Stimulated activated naive CD8-positive, alpha-beta T cell treated with anti-CD3 and anti-CD28 coated beads, Interleukin-15, Interleukin-2, amounts not matched to agents 100 ng/mL and 50 ng/mL, for 24 hours (primary cell): Measurements from ENCODE around the gene TLL1.

Source experiments
- H3K27ac Mint-ChIP-seq: one replicate; pipeline ENCODE4 v1.8.0; 2021; ENCODE audit warnings: mild to moderate bottlenecking, mixed read lengths
- H3K27me3 Mint-ChIP-seq: one replicate; pipeline ENCODE4 v1.8.0; 2021; ENCODE audit warnings: mixed read lengths
- H3K36me3 Mint-ChIP-seq: one replicate; pipeline ENCODE4 v1.8.0; 2021; ENCODE audit warnings: low read depth, mixed read lengths
- H3K4me1 Mint-ChIP-seq: one replicate; pipeline ENCODE4 v1.8.0; 2021; ENCODE audit warnings: low read depth, mixed read lengths
- H3K4me3 Mint-ChIP-seq: one replicate; pipeline ENCODE4 v1.8.0; 2021; ENCODE audit warnings: mild to moderate bottlenecking, mixed read lengths
- H3K9me3 Mint-ChIP-seq: one replicate; pipeline ENCODE4 v1.8.0; 2021; ENCODE audit warnings: mixed read lengths

The TLL1 gene

GRCh38 chr4:166034965-166035364, 161.9 kb downstream of the TLL1 start:
- Mint-ChIP-seq H3K27ac (no peak overlapping the region), H3K36me3 (no peaks in the 10 kb centered on the region), H3K27me3 (no peaks in the 10 kb centered on the region), H3K4me1 (no peaks in the 10 kb centered on the region), H3K9me3 (no peaks in the 10 kb centered on the region), H3K4me3 (no peak overlapping the region)

GRCh38 chr4:166039822-166040221, 166.8 kb downstream of the TLL1 start:
- no peaks in the 10 kb centered on the region for H3K36me3 Mint-ChIP-seq
- no peak overlapping the region for H3K4me3 Mint-ChIP-seq
- H3K4me1 Mint-ChIP-seq: no peaks in the 10 kb centered on the region
- no peaks in the 10 kb centered on the region for H3K9me3 Mint-ChIP-seq
- no peaks in the 10 kb centered on the region for H3K27me3 Mint-ChIP-seq
- H3K27ac Mint-ChIP-seq: no peak overlapping the region

- Mint-ChIP-seq H3K27ac (no peak overlapping the region), H3K9me3 (no peaks in the 10 kb centered on the region), H3K27me3 (no peaks in the 10 kb centered on the region), H3K4me1 (no peaks in the 10 kb centered on the region), H3K36me3 (no peaks in the 10 kb centered on the region), H3K4me3 (no peak overlapping the region)
These were observed 169.5 kb downstream of the TLL1 start for GRCh38 chr4:166042510-166043055.

- no peak overlapping the region for H3K27ac Mint-ChIP-seq
- H3K9me3 Mint-ChIP-seq: no peaks in the 10 kb centered on the region
- no peak overlapping the region for H3K4me3 Mint-ChIP-seq
- no peaks in the 10 kb centered on the region for H3K27me3 Mint-ChIP-seq
- H3K4me1 Mint-ChIP-seq: no peaks in the 10 kb centered on the region
- no peaks in the 10 kb centered on the region for H3K36me3 Mint-ChIP-seq
These were observed 170.8 kb downstream of the TLL1 start for GRCh38 chr4:166043801-166044200.

GRCh38 chr4:166044871-166045270, 171.8 kb downstream of the TLL1 start:
- no peaks in the 10 kb centered on the region for H3K27me3 Mint-ChIP-seq
- no peak overlapping the region for H3K4me3 Mint-ChIP-seq
- H3K36me3 Mint-ChIP-seq: no peaks in the 10 kb centered on the region
- H3K4me1 Mint-ChIP-seq: no peaks in the 10 kb centered on the region
- H3K27ac Mint-ChIP-seq: no peak overlapping the region
- H3K9me3 Mint-ChIP-seq: no peaks in the 10 kb centered on the region

- Mint-ChIP-seq H3K4me3 (no peak overlapping the region), H3K27me3 (no peaks in the 10 kb centered on the region), H3K27ac (no peak overlapping the region), H3K9me3 (no peaks in the 10 kb centered on the region), H3K36me3 (no peaks in the 10 kb centered on the region), H3K4me1 (no peaks in the 10 kb centered on the region)
These were observed 172.4 kb downstream of the TLL1 start for GRCh38 chr4:166045457-166045856.

- H3K36me3 Mint-ChIP-seq: no peaks in the 10 kb centered on the region
- H3K4me3 Mint-ChIP-seq: no peak overlapping the region
- H3K4me1 Mint-ChIP-seq: no peaks in the 10 kb centered on the region
- H3K27ac Mint-ChIP-seq: no peak overlapping the region
- H3K27me3 Mint-ChIP-seq: no peaks in the 10 kb centered on the region
- peaks cover 7% of the 10 kb centered on the region for H3K9me3 Mint-ChIP-seq
These were observed 176.0 kb downstream of the TLL1 start for GRCh38 chr4:166049036-166049435.

- Mint-ChIP-seq H3K9me3 (peaks cover under 1% of the 10 kb centered on the region), H3K4me1 (no peaks in the 10 kb centered on the region), H3K4me3 (no peak overlapping the region), H3K27ac (no peak overlapping the region), H3K27me3 (no peaks in the 10 kb centered on the region), H3K36me3 (no peaks in the 10 kb centered on the region)
These were observed 191.7 kb downstream of the TLL1 start for GRCh38 chr4:166064721-166065120.

- Mint-ChIP-seq H3K4me3 (no peak overlapping the region), H3K27me3 (no peaks in the 10 kb centered on the region), H3K27ac (no peak overlapping the region), H3K9me3 (no peaks in the 10 kb centered on the region), H3K4me1 (no peaks in the 10 kb centered on the region), H3K36me3 (no peaks in the 10 kb centered on the region)
These were observed 192.3 kb downstream of the TLL1 start for GRCh38 chr4:166065324-166065723.

GRCh38 chr4:166066936-166067335, 193.9 kb downstream of the TLL1 start:
- no peak overlapping the region for H3K4me3 Mint-ChIP-seq
- no peak overlapping the region for H3K27ac Mint-ChIP-seq
- H3K4me1 Mint-ChIP-seq: no peaks in the 10 kb centered on the region
- no peaks in the 10 kb centered on the region for H3K36me3 Mint-ChIP-seq
- H3K9me3 Mint-ChIP-seq: no peaks in the 10 kb centered on the region
- no peaks in the 10 kb centered on the region for H3K27me3 Mint-ChIP-seq

- Mint-ChIP-seq H3K9me3 (no peaks in the 10 kb centered on the region), H3K27me3 (no peaks in the 10 kb centered on the region), H3K36me3 (no peaks in the 10 kb centered on the region), H3K4me3 (no peak overlapping the region), H3K4me1 (no peaks in the 10 kb centered on the region), H3K27ac (no peak overlapping the region)
These were observed 194.9 kb downstream of the TLL1 start for GRCh38 chr4:166067915-166068314.

- no peaks in the 10 kb centered on the region for H3K36me3 Mint-ChIP-seq
- no peaks in the 10 kb centered on the region for H3K4me1 Mint-ChIP-seq
- H3K4me3 Mint-ChIP-seq: no peak overlapping the region
- no peaks in the 10 kb centered on the region for H3K9me3 Mint-ChIP-seq
- no peaks in the 10 kb centered on the region for H3K27me3 Mint-ChIP-seq
- no peak overlapping the region for H3K27ac Mint-ChIP-seq
These were observed 200.7 kb downstream of the TLL1 start for GRCh38 chr4:166073783-166074182.

GRCh38 chr4:166075599-166075998, 202.6 kb downstream of the TLL1 start:
- H3K27ac Mint-ChIP-seq: no peak overlapping the region
- no peaks in the 10 kb centered on the region for H3K36me3 Mint-ChIP-seq
- no peaks in the 10 kb centered on the region for H3K4me1 Mint-ChIP-seq
- H3K9me3 Mint-ChIP-seq: no peaks in the 10 kb centered on the region
- no peaks in the 10 kb centered on the region for H3K27me3 Mint-ChIP-seq
- no peak overlapping the region for H3K4me3 Mint-ChIP-seq

GRCh38 chr4:166077782-166078181, 204.7 kb downstream of the TLL1 start:
- H3K4me3 Mint-ChIP-seq: no peak overlapping the region
- no peaks in the 10 kb centered on the region for H3K4me1 Mint-ChIP-seq
- no peaks in the 10 kb centered on the region for H3K36me3 Mint-ChIP-seq
- H3K27ac Mint-ChIP-seq: no peak overlapping the region
- H3K9me3 Mint-ChIP-seq: no peaks in the 10 kb centered on the region
- no peaks in the 10 kb centered on the region for H3K27me3 Mint-ChIP-seq

- Mint-ChIP-seq H3K36me3 (no peaks in the 10 kb centered on the region), H3K4me3 (no peak overlapping the region), H3K9me3 (no peaks in the 10 kb centered on the region), H3K4me1 (no peaks in the 10 kb centered on the region), H3K27me3 (no peaks in the 10 kb centered on the region), H3K27ac (no peak overlapping the region)
These were observed 205.3 kb downstream of the TLL1 start for GRCh38 chr4:166078383-166078782.

GRCh38 chr4:166078955-166079354, 205.9 kb downstream of the TLL1 start:
- Mint-ChIP-seq H3K27me3 (no peaks in the 10 kb centered on the region), H3K4me1 (no peaks in the 10 kb centered on the region), H3K4me3 (no peak overlapping the region), H3K36me3 (no peaks in the 10 kb centered on the region), H3K9me3 (no peaks in the 10 kb centered on the region), H3K27ac (no peak overlapping the region)
